H1 (cell line): ENCODE data around the gene EVA1C. TPM values are rescaled to one million over a fixed set of nuclear protein-coding genes. Genes with fewer than 3 reads are reported as not detected.

ENCODE experiments used
- CHD1 ChIP-seq: IDR thresholded peaks from 2 replicates; pipeline ENCODE4 v1.6.1; 2012; ENCODE audit warnings: low read depth, low read length, improper control_type of control experiment
- FOSL1 ChIP-seq: IDR thresholded peaks from 2 replicates; pipeline ENCODE4 v1.6.1; 2011; ENCODE audit warnings: mild to moderate bottlenecking, low read depth, low read length, moderate library complexity; ENCODE audit not compliant: insufficient read depth
- KDM5A ChIP-seq: fragments of 200-600 bp; IDR thresholded peaks from 2 replicates; pipeline ENCODE4 v1.7.1; 2012; ENCODE audit warnings: mild to moderate bottlenecking, low read length, inconsistent platforms, mixed read lengths
- PHF8 ChIP-seq: fragments of 200-600 bp; sonication (generic); conservative IDR thresholded peaks from 2 replicates; pipeline ENCODE4 v1.7.1; 2012; ENCODE audit warnings: low read depth, mild to moderate bottlenecking, inconsistent platforms, low read length, moderate library complexity
- RBBP5 ChIP-seq: IDR thresholded peaks from 2 replicates; pipeline ENCODE4 v1.7.1; 2012; ENCODE audit warnings: low read depth, mild to moderate bottlenecking, inconsistent platforms, low read length, moderate library complexity, borderline replicate concordance
- RXRA ChIP-seq: IDR thresholded peaks from 2 replicates; pipeline ENCODE4 v1.6.1; 2011; ENCODE audit warnings: low read depth, mild to moderate bottlenecking, low read length, moderate library complexity; ENCODE audit not compliant: insufficient read depth
- SP4 ChIP-seq: IDR thresholded peaks from 2 replicates; pipeline ENCODE4 v1.6.1; 2012; ENCODE audit warnings: low read length, inconsistent platforms
- polyA plus RNA-seq, 7 experiments: library from polyadenylated mRNA; depleted of rRNA in 3 of 7; stranded (reverse) in 5 of 7; unstranded in 2 of 7; fragments of >200 nt in 5 of 7; fragments of 200-250 nt in 2 of 7; gene quantifications; 1 replicate in 5 of 7; 2 replicates in 1 of 7; 4 replicates in 1 of 7; pipeline versions ENCODE4 v1.2.1 to v1.2.3, GENCODE V29; 2011 to 2013; ENCODE audit warnings: missing spikeins in 2 of 7, mixed read lengths in 2 of 7
- total RNA-seq: library from RNA; stranded (reverse); fragmentation: NEBNext Ultra II Directional; extraction: Animal tissue kit (Norgen Biotek cat#: 25700); gene quantifications from 2 replicates; pipeline ENCODE4 v1.2.1, GENCODE V29; 2021
- TF ChIP-seq, protein P1 (sequence below): fragments of 300-600 bp; sonication (generic); IDR thresholded peaks from 2 replicates; pipeline ENCODE4 v1.7.1; 2012; ENCODE audit warnings: low read length, moderate library complexity, mild to moderate bottlenecking, inconsistent platforms; ENCODE audit not compliant: insufficient replicate concordance
- TF ChIP-seq, protein P2 (sequence below): IDR thresholded peaks from 2 replicates; pipeline ENCODE4 v1.6.1; 2011; ENCODE audit warnings: low read length, improper control_type of control experiment
- TF ChIP-seq, protein P3 (sequence below): IDR thresholded peaks from 2 replicates; pipeline ENCODE4 v1.6.1; 2012; ENCODE audit warnings: inconsistent platforms

The EVA1C gene
- total and polyA plus RNA-seq, 2 of the 8 experiments (the other 6 are each of a cell fraction or from before 2014, with no cell fraction given) = 2.6 to 3.6 TPM

DNA sequence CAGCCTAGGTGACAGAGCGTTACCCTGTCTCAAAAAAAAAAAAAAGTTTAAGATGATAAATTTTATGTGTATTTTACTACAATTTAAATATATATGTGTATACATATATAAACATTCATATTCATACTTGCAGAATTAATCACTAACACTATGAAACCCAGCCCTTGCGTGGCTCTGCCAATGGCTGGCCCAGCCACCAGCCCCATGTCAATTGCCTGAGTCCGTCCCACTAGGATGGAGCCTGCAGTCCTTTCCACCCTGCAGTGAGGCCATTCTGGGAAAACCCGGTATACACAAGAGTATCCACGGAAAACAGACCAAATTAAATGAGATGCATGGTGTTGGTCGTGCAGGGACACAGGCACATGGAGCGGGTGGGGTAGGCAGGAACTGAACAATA is 123.1 kb downstream of the EVA1C start (continued):
- TF ChIP-seq, protein P1, sequence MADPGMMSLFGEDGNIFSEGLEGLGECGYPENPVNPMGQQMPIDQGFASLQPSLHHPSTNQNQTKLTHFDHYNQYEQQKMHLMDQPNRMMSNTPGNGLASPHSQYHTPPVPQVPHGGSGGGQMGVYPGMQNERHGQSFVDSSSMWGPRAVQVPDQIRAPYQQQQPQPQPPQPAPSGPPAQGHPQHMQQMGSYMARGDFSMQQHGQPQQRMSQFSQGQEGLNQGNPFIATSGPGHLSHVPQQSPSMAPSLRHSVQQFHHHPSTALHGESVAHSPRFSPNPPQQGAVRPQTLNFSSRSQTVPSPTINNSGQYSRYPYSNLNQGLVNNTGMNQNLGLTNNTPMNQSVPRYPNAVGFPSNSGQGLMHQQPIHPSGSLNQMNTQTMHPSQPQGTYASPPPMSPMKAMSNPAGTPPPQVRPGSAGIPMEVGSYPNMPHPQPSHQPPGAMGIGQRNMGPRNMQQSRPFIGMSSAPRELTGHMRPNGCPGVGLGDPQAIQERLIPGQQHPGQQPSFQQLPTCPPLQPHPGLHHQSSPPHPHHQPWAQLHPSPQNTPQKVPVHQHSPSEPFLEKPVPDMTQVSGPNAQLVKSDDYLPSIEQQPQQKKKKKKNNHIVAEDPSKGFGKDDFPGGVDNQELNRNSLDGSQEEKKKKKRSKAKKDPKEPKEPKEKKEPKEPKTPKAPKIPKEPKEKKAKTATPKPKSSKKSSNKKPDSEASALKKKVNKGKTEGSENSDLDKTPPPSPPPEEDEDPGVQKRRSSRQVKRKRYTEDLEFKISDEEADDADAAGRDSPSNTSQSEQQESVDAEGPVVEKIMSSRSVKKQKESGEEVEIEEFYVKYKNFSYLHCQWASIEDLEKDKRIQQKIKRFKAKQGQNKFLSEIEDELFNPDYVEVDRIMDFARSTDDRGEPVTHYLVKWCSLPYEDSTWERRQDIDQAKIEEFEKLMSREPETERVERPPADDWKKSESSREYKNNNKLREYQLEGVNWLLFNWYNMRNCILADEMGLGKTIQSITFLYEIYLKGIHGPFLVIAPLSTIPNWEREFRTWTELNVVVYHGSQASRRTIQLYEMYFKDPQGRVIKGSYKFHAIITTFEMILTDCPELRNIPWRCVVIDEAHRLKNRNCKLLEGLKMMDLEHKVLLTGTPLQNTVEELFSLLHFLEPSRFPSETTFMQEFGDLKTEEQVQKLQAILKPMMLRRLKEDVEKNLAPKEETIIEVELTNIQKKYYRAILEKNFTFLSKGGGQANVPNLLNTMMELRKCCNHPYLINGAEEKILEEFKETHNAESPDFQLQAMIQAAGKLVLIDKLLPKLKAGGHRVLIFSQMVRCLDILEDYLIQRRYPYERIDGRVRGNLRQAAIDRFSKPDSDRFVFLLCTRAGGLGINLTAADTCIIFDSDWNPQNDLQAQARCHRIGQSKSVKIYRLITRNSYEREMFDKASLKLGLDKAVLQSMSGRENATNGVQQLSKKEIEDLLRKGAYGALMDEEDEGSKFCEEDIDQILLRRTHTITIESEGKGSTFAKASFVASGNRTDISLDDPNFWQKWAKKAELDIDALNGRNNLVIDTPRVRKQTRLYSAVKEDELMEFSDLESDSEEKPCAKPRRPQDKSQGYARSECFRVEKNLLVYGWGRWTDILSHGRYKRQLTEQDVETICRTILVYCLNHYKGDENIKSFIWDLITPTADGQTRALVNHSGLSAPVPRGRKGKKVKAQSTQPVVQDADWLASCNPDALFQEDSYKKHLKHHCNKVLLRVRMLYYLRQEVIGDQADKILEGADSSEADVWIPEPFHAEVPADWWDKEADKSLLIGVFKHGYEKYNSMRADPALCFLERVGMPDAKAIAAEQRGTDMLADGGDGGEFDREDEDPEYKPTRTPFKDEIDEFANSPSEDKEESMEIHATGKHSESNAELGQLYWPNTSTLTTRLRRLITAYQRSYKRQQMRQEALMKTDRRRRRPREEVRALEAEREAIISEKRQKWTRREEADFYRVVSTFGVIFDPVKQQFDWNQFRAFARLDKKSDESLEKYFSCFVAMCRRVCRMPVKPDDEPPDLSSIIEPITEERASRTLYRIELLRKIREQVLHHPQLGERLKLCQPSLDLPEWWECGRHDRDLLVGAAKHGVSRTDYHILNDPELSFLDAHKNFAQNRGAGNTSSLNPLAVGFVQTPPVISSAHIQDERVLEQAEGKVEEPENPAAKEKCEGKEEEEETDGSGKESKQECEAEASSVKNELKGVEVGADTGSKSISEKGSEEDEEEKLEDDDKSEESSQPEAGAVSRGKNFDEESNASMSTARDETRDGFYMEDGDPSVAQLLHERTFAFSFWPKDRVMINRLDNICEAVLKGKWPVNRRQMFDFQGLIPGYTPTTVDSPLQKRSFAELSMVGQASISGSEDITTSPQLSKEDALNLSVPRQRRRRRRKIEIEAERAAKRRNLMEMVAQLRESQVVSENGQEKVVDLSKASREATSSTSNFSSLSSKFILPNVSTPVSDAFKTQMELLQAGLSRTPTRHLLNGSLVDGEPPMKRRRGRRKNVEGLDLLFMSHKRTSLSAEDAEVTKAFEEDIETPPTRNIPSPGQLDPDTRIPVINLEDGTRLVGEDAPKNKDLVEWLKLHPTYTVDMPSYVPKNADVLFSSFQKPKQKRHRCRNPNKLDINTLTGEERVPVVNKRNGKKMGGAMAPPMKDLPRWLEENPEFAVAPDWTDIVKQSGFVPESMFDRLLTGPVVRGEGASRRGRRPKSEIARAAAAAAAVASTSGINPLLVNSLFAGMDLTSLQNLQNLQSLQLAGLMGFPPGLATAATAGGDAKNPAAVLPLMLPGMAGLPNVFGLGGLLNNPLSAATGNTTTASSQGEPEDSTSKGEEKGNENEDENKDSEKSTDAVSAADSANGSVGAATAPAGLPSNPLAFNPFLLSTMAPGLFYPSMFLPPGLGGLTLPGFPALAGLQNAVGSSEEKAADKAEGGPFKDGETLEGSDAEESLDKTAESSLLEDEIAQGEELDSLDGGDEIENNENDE = no peak
- no peak for TF ChIP-seq FOSL1
- no peak for TF ChIP-seq PHF8
- no peak for TF ChIP-seq SP4
- TF ChIP-seq, protein P2, sequence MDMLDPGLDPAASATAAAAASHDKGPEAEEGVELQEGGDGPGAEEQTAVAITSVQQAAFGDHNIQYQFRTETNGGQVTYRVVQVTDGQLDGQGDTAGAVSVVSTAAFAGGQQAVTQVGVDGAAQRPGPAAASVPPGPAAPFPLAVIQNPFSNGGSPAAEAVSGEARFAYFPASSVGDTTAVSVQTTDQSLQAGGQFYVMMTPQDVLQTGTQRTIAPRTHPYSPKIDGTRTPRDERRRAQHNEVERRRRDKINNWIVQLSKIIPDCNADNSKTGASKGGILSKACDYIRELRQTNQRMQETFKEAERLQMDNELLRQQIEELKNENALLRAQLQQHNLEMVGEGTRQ = no peak
- no peak for TF ChIP-seq KDM5A
- no peak for TF ChIP-seq RXRA
- TF ChIP-seq CHD1 = no peak
- TF ChIP-seq, protein P3, sequence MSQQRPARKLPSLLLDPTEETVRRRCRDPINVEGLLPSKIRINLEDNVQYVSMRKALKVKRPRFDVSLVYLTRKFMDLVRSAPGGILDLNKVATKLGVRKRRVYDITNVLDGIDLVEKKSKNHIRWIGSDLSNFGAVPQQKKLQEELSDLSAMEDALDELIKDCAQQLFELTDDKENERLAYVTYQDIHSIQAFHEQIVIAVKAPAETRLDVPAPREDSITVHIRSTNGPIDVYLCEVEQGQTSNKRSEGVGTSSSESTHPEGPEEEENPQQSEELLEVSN = no peak
- no peak for TF ChIP-seq RBBP5
